Omental fat pad (tissue), 4 donors: ENCODE data around the gene BEAN1. TPM values are rescaled to one million over a fixed set of nuclear protein-coding genes. Genes with fewer than 3 reads are reported as not detected.

Experiments
- ATAC-seq: fragments of 150-250 bp; one replicate; pipeline ENCODE4 v1.9.1; 2016; ENCODE audit warnings: mild to moderate bottlenecking, moderate library complexity; ENCODE audit not compliant: low FRiP score
- DNase-seq: peaks from one replicate; pipeline ENCODE4 v3.0.0-alpha.2; 2019; ENCODE audit warnings: low spot score
- CTCF ChIP-seq, 3 donors: fragments of 450-650 bp; IDR thresholded peaks; one replicate each; pipeline ENCODE4 v1.5.1; 2016 to 2017; ENCODE audit warnings: antibody characterized with exemption in 3 of 3, mild to moderate bottlenecking in 3 of 3, moderate library complexity in 2 of 3
- total RNA-seq, 4 donors: library from RNA; depleted of rRNA; stranded (reverse); fragments of >200 nt; gene quantifications; one replicate each; pipeline ENCODE4 v1.1.0, GENCODE V29; 2016

The BEAN1 gene
- total RNA-seq, 4 donors from 2014 or later = 0.94 to 2.2 (median 1.3) TPM; not detected in 1

GRCh38 chr16:66412182-66412581 lies 14.9 kb upstream of the BEAN1 start:
- ATAC-seq (no peak), DNase-seq (no peak)
- TF ChIP-seq CTCF (IDR thresholded peaks at IDR 0.05) = no peak

- DNase-seq = no peak
- TF ChIP-seq CTCF (IDR thresholded peaks at IDR 0.05) = no peak
Measured at GRCh38 chr16:66414891-66415290, 12.2 kb upstream of the BEAN1 start.

GRCh38 chr16:66416136-66416535 lies 11.0 kb upstream of the BEAN1 start:
- DNase-seq (no peak), ATAC-seq (no peak)
- TF ChIP-seq CTCF (IDR thresholded peaks at IDR 0.05) = no peak

More at GRCh38 chr16:66414891-66415290, 12.2 kb upstream of the BEAN1 start:
- no peak for ATAC-seq

GRCh38 chr16:66416939-66417700 lies 10.0 kb upstream of the BEAN1 start:
- DNase-seq (no peak), ATAC-seq (no peak)
- no peak for TF ChIP-seq CTCF (IDR thresholded peaks at IDR 0.05)

- no peak for DNase-seq
- no peak for TF ChIP-seq CTCF (IDR thresholded peaks at IDR 0.05)
- no peak for ATAC-seq
Measured at GRCh38 chr16:66418165-66418962, 8.7 kb upstream of the BEAN1 start.

- no peak for TF ChIP-seq CTCF (IDR thresholded peaks at IDR 0.05)
- ATAC-seq (no peak), DNase-seq (no peak)
Measured at GRCh38 chr16:66419527-66419926, 7.6 kb upstream of the BEAN1 start.
